Left forelimb (tissue), 1 donor: ENCODE results near the gene CHAT.

Experiments
- DNase-seq: peaks from one replicate; pipeline ENCODE4 v3.0.0-alpha.2; 2018; ENCODE audit warnings: low spot score

The CHAT gene

DNA sequence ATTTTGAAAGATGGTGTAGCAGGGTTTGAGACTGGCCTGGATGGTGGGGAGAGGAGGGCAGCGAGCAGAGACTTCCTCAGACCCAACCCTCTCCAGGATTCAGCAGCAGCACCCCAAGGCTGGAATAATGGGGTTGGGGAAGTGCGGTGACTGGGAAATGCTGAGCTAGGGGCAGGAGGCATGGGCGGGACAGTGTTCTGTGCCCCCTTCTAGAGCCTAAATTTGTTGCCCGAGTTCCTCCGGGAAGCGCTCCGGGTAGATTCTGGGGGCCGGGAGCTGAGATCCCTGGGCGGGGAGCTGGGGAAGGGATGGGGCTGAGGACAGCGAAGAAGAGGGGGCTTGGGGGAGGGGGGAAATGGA is at the start of gene CHAT:
CHAT (plus strand) TSS at position 156 of the 360 bp plus-strand sequence; CDS start at position 309, 153 bp downstream.
- peak; percentile 28 for DNase-seq

DNA sequence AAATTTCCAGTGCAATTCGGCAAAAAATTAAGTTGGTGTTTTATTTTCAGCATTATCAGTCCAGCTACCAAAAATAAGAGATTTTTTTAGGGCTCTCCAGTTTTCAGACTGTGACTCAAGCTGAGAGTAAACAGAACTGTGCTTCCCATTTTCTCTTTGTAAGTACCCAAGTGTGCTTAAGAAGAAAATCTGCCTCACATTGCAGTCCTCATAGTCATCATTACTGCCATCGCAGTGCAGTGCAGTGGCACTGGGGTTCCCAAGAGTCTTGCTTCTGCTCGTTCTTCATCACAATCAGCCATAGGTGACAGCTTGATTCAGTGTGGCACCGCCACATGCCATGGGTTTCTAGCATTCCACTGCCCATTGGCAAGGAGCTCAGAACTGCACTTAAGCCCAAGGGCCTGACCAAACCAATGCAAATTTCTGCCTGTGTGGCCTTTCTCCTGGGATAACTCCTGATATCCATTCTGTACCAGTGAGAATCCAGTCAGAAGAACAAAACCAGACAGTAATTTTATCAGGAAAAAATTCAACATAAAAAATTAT is 49.3 kb upstream of the CHAT start:
- no peak for DNase-seq

DNA sequence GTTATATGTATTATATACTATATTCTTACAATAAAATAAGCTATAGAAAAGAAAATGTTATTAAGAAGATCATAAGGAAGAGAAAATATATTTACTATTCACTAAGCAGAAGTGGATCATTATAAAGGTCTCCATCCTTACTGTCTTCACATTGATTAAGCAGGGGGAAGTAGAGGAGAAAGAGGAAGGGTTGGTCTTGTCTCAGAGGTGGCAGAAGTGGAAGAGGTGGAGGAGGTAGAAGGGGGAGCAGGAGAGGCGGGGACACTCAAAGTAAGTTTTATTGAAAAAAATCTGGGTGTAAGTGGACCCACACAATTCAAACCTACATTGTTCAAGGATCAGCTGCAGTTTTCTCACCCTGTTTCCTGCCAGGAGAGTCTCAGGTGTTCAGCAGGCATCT is 46.0 kb upstream of the CHAT start:
- DNase-seq: no peak

DNA sequence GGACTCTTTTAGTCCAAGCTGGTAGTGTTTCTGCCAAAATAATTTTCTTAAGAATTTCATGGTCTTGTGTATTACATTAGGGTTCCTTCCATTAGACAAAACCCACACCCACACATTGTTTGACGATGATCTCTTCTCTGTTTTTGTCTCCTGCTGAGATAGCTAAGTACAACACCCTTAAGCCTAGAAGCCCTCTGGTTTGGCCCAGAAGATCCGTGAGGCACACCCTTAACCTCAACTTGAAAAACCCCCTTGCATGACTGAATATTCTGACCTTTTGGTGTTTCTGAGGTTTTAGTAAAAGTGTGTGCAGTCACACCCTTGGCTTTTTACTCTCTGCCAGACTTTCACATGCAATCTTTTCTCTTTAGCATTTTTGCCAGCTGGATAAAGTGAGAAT is 45.6 kb upstream of the CHAT start:
- DNase-seq: no peak

DNA sequence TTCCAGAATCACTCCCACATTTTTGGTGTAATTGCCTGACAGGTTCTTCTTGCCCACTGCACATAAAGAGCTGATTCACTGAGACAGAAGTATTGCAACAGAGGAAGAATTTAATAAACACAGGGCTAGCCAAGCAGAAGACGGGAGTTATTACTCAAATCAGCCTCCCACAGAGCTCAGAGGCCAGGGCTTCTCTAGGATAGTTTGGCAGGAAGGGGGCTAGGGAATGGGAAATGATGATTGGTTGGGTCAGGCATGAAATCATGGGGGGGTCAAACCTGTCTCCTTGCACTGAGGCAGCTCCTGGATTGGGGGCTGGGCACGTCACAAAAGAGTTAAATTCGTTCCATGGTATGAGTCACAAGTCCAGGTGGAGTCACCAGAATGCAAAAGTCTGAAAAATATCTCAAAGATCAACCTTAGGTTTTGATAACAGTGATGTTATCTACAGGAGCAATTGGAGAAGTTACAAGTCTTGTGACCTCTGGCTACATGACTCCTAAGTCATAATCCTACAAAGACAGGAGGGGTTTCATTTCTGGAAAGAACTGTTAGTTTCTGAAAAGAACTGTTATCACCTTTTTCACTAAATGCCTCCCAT is 44.7 kb upstream of the CHAT start:
- no peak for DNase-seq

DNA sequence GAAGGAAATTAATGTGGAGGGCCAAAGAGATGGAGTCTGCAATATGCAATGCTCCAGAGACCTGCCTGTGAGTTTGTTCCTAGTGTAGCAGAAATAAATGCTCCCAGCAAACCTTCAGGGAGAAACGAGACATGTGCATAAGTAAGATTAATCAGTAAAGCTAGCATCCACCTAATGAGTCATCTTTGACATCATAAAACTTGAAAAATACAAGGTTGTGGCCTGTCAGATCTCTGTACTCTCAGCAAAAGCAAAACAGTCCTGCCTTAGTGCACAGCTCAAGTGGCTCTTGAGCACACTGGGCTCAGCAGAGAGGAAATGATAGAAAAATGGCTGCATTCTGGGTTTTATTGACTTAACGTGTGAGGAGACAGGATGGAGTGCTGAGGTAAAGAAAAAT is 42.4 kb upstream of the CHAT start:
- DNase-seq: no peak

DNA sequence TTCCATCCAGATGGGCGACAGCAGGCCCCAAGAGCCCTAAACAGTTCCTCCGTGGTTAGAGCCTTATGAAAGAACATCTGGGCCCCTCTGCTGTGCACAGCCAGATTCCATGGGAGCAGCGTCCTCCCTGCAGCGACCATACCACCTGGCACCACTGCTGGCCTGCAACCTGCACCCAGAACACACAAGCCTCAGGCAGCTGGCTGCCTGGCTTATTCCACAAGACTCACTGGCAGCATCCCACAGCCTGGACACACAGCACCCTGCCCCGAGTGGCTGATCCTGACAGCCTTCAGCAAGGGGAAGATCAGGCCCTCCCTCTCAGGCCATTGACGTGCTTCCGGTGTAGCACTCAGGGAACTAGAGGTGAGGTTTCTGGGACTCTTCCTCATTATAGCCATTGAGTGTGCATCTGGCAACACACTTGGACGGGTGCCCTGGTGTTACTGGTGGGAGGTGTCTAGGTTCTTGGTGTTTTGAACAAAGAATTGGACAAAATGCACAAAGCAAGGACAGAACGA is 41.2 kb upstream of the CHAT start:
- DNase-seq: no peak

DNA sequence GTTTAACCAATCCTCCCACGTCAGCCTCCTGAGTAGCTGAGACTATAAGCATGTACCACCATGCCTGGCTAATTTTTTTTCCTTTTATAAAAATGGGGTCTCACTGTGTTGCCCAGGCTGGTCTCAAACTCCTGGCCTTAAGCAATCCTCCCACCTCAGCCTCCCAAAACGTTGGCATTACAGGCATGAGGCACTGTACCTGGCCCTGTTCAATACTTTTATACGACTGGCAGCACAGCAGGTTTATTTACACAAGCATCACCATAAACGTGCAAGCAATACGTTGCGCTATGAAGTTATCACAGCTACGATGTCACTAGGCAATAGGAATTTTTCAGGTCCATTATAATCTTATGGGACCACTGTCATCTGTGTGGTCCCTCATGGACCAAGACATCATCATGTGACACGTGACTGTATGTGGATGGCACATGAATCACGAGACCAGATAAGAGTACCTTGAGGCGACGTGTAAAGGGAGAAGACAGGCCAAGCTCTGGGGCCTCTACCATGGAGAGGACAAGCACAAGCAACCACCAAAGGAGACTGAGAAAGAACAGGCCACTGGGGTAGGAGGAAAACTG is 38.3 kb upstream of the CHAT start:
- no peak for DNase-seq

DNA sequence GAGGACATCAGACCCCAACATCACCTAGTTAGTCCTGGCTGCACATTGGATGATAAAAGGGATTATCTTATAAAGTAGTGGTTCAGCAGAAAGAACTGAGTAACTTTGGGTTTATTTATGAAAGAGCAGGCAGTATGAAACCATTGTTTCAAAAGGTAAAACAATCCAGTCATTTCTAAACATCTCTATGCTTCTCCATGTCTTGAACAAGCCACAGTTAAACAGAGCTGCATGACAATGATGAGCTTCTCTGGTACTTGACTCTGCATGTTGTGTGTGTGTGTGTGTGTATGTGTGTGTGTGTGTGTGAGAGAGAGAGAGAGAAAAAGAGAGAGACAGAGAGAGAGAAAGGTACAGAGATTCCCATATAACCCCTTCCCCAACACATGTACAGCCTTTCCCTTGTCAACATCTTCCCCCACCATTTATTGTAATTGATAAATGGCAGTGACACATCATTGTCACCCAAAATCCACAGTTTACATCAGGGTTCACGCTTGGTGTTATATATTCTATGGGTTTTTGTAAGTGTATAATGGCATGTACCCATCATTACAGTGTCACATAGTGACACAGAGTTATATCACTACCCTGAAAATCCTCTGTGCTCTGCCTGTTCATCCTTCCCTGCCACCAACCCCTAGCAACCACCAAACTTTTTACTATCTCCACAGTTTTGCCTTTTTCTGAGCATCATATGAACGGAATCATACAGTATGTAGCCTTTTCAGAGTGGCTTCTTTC is 36.5 kb upstream of the CHAT start:
- DNase-seq: no peak

DNA sequence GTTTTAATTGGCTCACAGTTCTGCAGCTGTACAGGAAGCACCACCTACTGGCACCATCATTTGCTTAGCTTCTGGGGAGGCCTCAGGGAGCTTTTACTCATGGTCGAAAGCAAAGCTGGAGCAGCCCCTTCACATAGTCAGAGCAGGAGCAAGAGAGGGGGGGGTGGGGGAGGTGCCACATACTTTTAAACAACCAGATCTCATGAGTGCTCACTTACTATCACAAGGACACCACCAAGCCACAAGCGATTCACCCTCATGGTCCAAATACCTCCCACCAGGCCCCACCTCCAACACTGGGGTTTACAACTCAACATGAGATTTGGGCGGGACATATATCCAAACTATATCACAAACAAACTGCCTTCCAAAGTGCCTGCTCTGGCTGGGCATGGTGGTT is 35.4 kb upstream of the CHAT start:
- no peak for DNase-seq

DNA sequence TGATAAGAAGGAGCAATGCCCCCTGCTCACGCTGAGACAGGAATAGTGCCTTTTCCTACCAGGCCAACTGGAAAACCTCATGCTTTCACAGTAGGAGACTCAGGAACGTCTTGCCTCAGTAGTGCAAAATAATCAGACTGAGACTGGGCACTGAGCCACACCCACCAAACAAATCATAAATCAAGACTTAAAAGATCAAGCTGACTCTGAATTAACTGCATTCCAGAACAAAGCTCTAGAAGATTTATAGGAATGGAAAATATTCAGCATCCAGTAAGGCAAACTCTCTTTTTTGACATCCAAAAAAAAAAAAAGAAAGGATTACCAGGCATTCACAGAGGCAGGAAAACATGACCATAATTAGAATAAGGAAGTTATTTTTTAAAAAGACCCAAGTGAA is 34.2 kb upstream of the CHAT start:
- DNase-seq: no peak

DNA sequence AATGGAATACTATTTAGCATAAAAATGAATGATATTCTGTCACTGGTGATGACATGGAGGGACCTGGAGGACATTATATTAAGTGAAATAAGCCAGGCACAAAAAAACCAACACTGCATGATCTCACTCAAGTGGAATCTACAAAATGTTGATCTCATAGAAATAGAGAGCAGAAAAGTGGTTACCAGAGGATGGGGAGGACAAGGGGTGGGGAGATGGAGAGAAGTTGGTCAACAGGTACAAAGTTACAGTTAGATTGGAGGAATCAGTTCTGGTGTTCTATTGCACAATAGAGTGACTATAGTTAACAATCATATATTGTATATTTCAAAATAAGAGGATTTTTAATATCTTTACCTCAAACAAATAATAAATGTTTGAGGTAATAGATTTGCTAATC is 28.4 kb upstream of the CHAT start:
- DNase-seq: no peak

DNA sequence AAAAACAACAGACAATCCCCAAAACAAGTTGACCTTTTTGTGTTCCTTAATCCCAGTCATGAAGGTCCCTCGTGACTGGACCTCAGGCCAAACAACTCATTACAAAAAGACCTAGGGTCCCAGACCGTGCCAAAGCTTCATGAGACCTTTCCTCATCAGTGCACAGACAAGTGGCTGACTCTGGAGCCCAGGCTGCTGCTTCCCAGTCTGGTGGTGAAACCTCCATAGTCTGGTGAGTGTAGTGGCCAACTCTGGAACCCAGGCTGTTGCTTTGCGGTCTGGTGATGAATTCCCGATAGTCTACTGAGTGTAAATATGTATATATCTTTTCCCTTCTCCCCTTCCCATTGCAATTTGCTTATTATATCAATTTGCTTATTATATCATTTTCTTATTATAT is 25.9 kb upstream of the CHAT start:
- DNase-seq: no peak

DNA sequence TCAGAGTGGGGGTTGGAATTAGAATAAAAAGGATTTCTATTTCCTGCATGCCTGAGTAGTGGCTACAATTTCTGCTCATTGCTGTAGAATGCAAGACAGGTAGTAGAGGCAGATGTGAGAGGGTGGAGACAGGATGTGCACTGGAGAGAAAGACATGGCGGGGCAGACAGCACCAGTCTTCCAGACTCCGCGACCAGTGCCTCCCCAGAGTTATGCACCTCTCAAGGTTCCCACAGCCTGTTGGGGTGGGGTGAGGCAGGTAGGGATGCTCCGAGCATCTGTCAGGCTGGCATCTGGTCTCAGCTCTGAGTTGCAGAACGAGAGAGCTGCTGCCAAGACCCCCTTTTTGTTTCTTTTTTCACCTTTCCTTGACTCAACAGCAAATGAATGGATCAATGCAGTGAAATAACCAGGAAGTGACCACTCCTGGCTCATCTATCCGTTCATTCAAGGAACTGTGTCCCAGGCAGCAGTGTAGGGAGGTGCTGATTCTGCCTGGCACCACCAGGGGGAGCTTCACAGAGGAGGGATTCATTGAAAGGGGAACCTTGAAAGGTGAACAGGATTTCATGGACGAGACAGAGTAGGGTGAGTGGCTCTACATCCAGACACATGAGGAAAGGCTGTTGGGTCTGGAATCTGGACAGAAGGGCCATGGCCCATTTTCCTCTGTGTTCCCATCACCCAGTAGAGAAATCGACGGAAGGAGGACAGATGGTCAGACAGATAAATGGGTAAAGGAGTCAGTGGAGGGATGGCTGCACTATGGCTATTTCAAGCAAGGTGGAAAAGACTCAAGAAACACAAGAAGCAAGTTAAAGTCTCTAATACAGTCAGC is 20.9 kb upstream of the CHAT start:
- no peak for DNase-seq

DNA sequence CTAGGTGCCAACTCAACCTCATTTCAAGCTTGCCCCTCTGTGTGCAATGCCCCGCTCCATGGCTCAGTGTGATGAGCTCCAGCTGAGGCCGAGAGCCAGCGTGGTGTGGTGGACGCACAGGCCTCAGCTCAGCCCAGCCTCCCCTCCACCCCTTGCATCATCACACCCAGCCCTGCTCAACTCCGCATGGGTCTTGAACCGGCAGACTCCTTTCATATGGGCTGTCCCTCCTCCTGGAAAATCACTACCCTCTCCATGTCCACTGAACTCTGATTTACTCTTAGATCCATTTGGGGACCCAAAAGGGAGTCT is 20.3 kb upstream of the CHAT start:
- no peak for DNase-seq

DNA sequence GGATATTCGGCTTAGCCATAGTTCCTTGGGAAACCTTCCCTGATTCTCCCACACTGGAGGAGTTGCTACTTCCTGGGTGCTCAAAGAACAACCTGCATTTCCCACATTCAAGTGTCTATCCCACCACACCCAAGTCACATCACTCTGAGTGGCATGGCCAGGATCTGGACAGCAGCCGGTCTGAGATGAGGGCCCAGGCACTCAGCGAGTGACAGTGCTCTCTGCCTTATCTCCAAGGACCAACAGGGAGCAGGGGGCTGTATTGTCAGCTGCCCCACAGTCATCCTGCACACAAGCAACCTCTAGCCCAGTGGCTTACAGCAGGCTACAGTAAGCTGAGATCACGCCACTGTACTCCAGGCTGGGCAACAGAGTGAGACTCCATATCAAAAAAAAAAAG is 19.8 kb upstream of the CHAT start:
- no peak for DNase-seq

DNA sequence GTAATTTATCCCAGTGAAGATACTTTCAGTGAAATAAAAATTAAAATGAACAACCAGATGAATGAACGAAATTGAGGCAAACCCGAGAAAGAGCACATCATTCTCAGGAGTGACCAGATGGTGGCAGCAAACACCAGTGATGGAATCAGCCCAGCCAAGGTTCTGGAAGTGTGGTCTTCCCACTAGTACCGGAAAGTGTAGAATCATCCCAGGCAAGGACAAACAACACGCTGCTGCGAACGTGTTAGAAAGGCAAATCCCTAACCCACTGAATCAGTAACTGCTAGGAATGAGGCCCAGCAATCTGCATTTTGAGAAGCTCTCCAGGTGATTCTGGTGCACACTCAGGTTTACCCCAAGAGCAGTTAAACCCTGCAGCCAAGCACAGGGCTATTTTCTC is 19.2 kb upstream of the CHAT start:
- no peak for DNase-seq

DNA sequence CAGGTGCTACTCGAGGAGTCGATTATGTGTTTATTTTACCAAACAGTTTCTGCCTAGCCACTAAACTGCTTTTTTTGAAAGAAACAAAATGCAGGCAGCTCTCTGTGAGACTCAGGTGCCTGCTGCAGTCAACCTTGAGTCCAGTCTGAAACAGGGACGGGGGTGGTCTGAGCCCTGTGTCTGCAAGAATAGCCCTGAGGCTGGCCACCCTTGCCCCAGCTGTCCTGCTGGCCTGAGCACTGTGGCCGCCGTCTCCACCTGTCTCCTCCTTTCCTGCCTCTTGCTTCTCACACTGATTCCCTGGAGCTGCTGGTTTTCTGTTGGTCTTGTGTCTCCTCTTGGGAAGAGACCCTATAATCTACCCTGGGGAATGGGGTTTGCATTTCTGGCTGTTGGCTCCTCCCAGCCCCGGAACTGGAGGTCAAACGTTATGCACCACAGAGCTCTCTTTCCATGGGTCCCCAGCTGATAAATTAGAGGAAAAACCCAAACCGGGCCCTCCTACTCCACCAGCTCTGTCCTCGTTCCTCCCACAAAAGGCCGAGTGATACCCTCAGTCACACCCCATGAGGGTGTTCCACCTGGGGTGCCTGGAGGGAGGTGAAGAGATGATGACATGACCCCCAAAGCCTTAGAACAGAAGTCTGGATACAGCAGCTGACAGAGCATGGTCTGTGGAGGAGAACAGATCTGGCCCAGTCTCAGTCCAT is 18.7 kb upstream of the CHAT start:
- no peak for DNase-seq

DNA sequence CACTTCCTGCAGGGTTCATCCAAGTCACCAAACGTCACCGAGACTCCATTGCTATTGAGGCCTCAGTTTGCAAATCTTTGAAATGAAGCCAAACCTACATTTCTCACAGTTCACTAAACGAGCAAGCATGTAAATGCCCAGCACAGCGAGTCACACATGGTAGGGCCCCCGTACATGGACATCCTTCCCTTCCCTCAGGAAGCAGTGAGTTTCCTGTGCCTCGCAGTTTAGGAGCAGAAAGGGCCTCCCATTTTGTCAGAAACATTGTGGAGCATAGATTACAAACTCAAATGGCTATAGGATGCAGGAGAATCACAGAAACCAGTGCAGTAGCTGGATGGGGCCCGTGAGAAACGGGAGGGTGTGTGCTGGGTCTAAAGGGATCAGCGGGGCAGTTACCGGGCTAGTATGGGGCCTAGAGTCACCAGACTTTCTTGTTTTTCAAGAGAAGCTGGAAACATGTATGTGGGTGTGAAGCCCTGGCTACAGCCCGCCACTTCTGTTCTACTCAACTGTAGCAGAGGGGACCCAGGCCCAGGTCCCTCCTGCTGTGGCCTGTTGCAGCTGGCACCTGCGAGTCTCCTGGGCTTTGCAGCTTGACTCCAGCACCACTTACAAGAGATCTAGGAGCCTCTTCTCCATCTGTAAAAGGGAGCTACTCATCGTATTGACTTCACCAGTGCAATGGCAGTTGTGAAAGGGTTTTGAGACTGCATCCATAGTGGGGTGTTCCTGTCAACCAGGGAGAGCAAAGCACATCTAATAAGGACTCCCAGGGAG is 17.9 kb upstream of the CHAT start:
- DNase-seq: no peak

DNA sequence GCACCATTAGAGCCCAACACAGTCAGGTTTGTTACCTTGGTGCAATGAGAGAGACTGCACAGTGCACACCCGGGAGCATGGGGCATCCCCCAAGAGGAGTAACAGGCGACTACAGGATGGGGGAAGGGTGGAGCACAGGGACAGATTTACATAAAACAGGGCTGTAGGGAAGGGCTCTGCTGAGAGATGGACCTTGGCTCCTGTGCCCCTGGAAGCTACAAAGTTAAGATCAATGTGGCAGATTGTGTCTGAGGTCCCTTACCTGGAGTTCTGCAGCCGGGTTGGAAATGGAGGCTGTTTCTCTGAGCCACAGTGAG is 17.4 kb upstream of the CHAT start:
- DNase-seq: no peak

DNA sequence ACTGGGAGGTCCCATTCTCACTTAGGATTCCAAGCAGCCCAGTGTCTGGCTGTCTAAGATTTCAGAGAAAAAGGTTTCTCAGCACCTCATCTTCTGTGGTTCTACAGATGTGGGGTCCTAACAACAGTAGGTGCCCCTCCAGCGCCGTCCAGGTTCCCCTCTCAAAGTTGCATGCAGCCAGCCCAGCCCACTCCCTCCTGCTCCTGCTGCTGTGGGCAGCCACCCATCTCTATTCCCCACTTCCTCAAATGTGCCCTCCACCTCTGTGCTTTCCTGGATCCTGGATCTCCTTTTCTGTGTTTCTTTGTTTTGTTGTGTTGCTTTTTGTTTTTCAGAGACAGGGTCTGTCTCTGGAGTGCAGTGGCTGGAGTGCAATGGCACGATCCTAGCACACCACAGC is 17.0 kb upstream of the CHAT start:
- no peak for DNase-seq
